Neural cell (in vitro differentiated cells): ENCODE measurements around the gene AGBL1. TPM values are rescaled to one million over a fixed set of nuclear protein-coding genes. Genes with fewer than 3 reads are reported as not detected.

Experiments used
- H2AFZ ChIP-seq: fragments of 200-600, 300-800 bp; sonication (generic), shearing (Covaris generic); 2 replicates; pipeline ENCODE4 v1.6.0; 2014; ENCODE audit warnings: low read depth, mild to moderate bottlenecking, antibody characterized with exemption, low read length, moderate library complexity
- H3F3A ChIP-seq: fragments of 200-600 bp; shearing (Covaris generic); 2 replicates; pipeline ENCODE4 v1.6.1; 2016; ENCODE audit warnings: mild to moderate bottlenecking, moderate library complexity, mixed read lengths, antibody characterized with exemption, low read length; ENCODE audit not compliant: insufficient read depth, poor library complexity, severe bottlenecking
- H3K27ac ChIP-seq: fragments of 200-600, 300-800 bp; sonication (generic), shearing (Covaris generic); 2 replicates; pipeline ENCODE4 v1.5.1; 2014; ENCODE audit warnings: mild to moderate bottlenecking, low read length, moderate library complexity
- H3K27me3 ChIP-seq: fragments of 300-800, 200-600 bp; sonication (generic), shearing (Covaris generic); 2 replicates; pipeline ENCODE4 v1.6.0; 2014; ENCODE audit warnings: mild to moderate bottlenecking, low read depth, low read length, moderate library complexity; ENCODE audit not compliant: insufficient read depth
- H3K36me3 ChIP-seq: fragments of 300-800, 200-600 bp; sonication (generic), shearing (Covaris generic); 2 replicates; pipeline ENCODE4 v1.5.1; 2014; ENCODE audit warnings: mild to moderate bottlenecking, antibody characterized with exemption, low read length, moderate library complexity; ENCODE audit not compliant: insufficient read depth
- H3K4me2 ChIP-seq: fragments of 300-800, 200-600 bp; sonication (generic), shearing (Covaris generic); 2 replicates; pipeline ENCODE4 v1.6.0; 2014; ENCODE audit warnings: mild to moderate bottlenecking, low read length
- H3K4me3 ChIP-seq: fragments of 300-800, 200-600 bp; sonication (generic), shearing (Covaris generic); 2 replicates; pipeline ENCODE4 v1.5.1; 2014; ENCODE audit warnings: mild to moderate bottlenecking, low read length, moderate library complexity
- H3K79me2 ChIP-seq: fragments of 200-600 bp; shearing (Covaris generic); replicated peaks from 2 replicates; pipeline ENCODE4 v1.6.0; 2014; ENCODE audit warnings: mild to moderate bottlenecking, low read length, moderate library complexity; ENCODE audit not compliant: insufficient read depth
- H3K9ac ChIP-seq: fragments of 300-800, 200-600 bp; sonication (generic), shearing (Covaris generic); 2 replicates; pipeline ENCODE4 v1.6.1; 2016; ENCODE audit warnings: mild to moderate bottlenecking, low read length, mixed read lengths
- H3K9me2 ChIP-seq: fragments of 200-600 bp; shearing (Covaris generic); 2 replicates; pipeline ENCODE4 v1.6.1; 2016; ENCODE audit warnings: mild to moderate bottlenecking, low read length, mixed read lengths; ENCODE audit not compliant: insufficient read depth
- H3K9me3 ChIP-seq: fragments of 200-600, 300-800 bp; sonication (generic), shearing (Covaris generic); 2 replicates; pipeline ENCODE4 v1.6.1; 2016; ENCODE audit warnings: mild to moderate bottlenecking, mixed run types, low read length, moderate library complexity, mixed read lengths
- H4K20me1 ChIP-seq: fragments of 200-600 bp; shearing (Covaris generic); 2 replicates; pipeline ENCODE4 v1.6.1; 2016; ENCODE audit warnings: mild to moderate bottlenecking, mixed run types; ENCODE audit not compliant: insufficient read depth
- EZH2 ChIP-seq: fragments of 200-600, 300-800 bp; shearing (Covaris generic), sonication (generic); IDR thresholded peaks from 2 replicates; pipeline ENCODE4 v1.6.1; 2014; ENCODE audit warnings: antibody characterized with exemption, low read length, borderline replicate concordance, mild to moderate bottlenecking; ENCODE audit not compliant: insufficient read depth, poor library complexity, severe bottlenecking
- POLR2AphosphoS5 ChIP-seq: IDR thresholded peaks from 2 replicates; pipeline ENCODE4 v1.6.1; 2012
- RAD21 ChIP-seq: fragments of 450-650 bp; conservative IDR thresholded peaks from 2 replicates; pipeline ENCODE4 v1.6.1; 2014; ENCODE audit warnings: antibody characterized with exemption, mild to moderate bottlenecking, moderate library complexity
- SMC3 ChIP-seq: fragments of 450-650 bp; conservative IDR thresholded peaks from 2 replicates; pipeline ENCODE4 v1.6.1; 2014; ENCODE audit warnings: antibody characterized with exemption, mild to moderate bottlenecking, moderate library complexity; ENCODE audit not compliant: poor library complexity
- TAF1 ChIP-seq: IDR thresholded peaks from 2 replicates; pipeline ENCODE4 v1.6.1; 2012; ENCODE audit warnings: low read depth
- polyA plus RNA-seq: library from polyadenylated mRNA; depleted of rRNA; stranded (reverse); fragments of >200 nt; gene quantifications from 2 replicates; pipeline ENCODE4 v1.2.3, GENCODE V29; 2014
- TF ChIP-seq, protein P1 (sequence below): fragments of 450-650 bp; IDR thresholded peaks from 2 replicates; pipeline ENCODE4 v1.5.1; 2014; ENCODE audit warnings: antibody characterized with exemption, mild to moderate bottlenecking, moderate library complexity; ENCODE audit not compliant: poor library complexity, severe bottlenecking

The AGBL1 gene
- polyA plus RNA-seq, 1 donor from 2014 or later = 0.12 TPM

DNA sequence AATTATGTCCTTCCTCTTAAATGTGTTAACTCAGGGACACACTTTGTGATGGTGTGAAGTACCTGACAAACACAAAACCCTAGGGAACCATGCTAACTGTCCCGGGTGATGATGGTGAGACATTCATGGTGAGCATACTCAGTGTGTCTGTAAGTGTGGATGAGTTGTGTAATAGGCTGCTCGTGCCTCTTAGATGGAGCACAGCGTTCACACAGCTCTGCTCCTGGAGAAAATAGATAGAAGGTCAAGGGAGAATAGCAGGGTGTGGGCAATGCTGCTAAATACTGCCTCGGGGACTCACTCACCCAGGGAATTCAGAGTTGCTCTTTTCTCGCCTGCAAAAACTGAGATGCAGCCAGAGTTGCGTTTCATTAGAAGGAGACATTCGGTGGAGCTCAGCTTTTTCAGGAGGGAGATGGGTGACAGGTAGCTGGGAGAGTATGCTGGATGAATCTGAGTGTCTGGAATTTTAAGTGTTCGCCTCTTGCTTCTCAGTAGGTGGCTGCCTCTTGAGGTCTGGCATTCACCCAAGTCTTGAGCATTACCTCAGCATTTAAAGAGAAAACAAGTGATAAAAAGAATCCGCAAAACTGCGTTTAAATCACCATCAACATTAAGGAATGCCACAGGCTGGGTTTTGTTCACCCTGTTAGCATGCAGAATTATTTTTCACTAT is 813.2 kb downstream of the AGBL1 start:
- H3K27me3 ChIP-seq = no peaks in the 10 kb centered on the region
- H2AFZ ChIP-seq = no peak overlapping the region
- H3K4me2 ChIP-seq = no peak overlapping the region
- no peaks in the 10 kb centered on the region for H3K36me3 ChIP-seq
- H4K20me1 ChIP-seq = no peaks in the 10 kb centered on the region
- no peaks in the 10 kb centered on the region for H3K9me2 ChIP-seq
- H3K9ac ChIP-seq = no peak overlapping the region
- no peak overlapping the region for H3K4me3 ChIP-seq
- TF ChIP-seq EZH2 (no peak), TAF1 (no peak), SMC3 (no peak), RAD21 (no peak), POLR2AphosphoS5 (no peak)
- TF ChIP-seq, protein P1, sequence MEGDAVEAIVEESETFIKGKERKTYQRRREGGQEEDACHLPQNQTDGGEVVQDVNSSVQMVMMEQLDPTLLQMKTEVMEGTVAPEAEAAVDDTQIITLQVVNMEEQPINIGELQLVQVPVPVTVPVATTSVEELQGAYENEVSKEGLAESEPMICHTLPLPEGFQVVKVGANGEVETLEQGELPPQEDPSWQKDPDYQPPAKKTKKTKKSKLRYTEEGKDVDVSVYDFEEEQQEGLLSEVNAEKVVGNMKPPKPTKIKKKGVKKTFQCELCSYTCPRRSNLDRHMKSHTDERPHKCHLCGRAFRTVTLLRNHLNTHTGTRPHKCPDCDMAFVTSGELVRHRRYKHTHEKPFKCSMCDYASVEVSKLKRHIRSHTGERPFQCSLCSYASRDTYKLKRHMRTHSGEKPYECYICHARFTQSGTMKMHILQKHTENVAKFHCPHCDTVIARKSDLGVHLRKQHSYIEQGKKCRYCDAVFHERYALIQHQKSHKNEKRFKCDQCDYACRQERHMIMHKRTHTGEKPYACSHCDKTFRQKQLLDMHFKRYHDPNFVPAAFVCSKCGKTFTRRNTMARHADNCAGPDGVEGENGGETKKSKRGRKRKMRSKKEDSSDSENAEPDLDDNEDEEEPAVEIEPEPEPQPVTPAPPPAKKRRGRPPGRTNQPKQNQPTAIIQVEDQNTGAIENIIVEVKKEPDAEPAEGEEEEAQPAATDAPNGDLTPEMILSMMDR = no peak
- H3K9me3 ChIP-seq = no peaks in the 10 kb centered on the region
- no peaks in the 10 kb centered on the region for H3F3A ChIP-seq
- H3K27ac ChIP-seq = no peak overlapping the region
- no peaks in the 10 kb centered on the region for H3K79me2 ChIP-seq

DNA sequence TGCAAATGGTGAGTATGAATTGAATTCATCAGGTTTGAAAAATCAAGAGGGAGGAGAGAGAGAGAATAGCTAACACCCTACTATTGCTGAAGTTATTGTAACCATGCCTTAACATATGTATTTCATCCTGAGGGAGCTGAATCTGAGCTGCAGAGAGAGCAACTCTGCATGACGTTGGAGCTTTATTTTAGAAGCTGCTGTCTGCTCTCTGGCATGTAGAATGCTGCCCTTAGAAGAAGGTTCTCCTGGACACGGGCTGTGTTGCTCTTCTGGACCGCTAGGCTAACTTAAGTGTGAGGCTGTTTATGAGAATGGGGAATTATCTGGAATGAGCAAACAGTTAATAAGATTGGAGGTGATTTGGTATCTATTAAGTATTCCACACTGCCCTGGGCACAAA is 814.6 kb downstream of the AGBL1 start:
- no peak for TF ChIP-seq TAF1
- no peak for TF ChIP-seq EZH2
- no peak for TF ChIP-seq RAD21
- Histone ChIP-seq H3K4me2 (no peak overlapping the region), H3K4me3 (no peak overlapping the region), H3K79me2 (no peaks in the 10 kb centered on the region), H3K36me3 (no peaks in the 10 kb centered on the region), H3K27ac (no peak overlapping the region), H3K9me2 (no peaks in the 10 kb centered on the region), H3F3A (no peaks in the 10 kb centered on the region), H2AFZ (no peak overlapping the region), H3K27me3 (no peaks in the 10 kb centered on the region), H3K9ac (no peak overlapping the region), H4K20me1 (no peaks in the 10 kb centered on the region), H3K9me3 (no peaks in the 10 kb centered on the region)

DNA sequence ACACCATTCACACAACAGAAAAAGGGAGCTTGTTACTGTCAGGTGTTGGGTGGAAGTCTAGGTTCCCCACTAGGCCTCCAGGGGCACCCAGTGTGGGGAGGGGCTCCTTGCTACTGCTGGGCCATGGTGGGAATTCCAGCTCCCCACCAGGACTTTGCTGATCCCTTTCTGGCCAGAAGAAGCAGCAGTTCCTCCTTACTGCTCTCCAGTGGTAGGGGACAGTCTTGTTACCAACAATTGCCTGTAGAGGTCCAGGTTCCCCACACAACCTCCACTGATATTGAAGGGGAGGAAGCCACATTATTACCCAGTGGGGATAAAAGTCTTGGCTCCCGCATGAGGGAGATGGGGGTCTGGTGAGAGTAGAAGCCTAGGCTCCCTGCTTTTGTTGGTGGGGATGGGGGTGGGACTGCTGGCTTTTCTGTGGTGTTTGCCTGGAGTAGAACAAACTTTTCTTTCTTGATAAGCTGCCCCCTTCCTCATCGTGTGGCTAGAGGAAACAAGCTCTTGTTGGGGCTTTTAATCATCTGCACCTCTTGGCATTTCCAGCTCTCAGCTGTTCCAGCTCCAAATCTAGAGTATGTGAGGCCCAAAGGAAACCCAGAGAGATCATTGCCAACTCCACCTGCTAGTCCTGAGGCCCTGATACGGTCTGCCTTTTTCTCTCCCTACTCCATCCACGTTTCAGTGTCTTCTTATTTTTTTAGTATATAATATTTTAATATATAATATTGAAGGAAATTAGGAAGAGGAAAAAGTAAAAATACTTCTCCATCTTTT is 824.2 kb downstream of the AGBL1 start:
- no peaks in the 10 kb centered on the region for H3K9me3 ChIP-seq
- H3K4me3 ChIP-seq = no peak overlapping the region
- no peak overlapping the region for H3K9ac ChIP-seq
- H4K20me1 ChIP-seq = no peaks in the 10 kb centered on the region
- no peaks in the 10 kb centered on the region for H3K9me2 ChIP-seq
- H3K79me2 ChIP-seq = no peaks in the 10 kb centered on the region
- no peak overlapping the region for H3K4me2 ChIP-seq
- no peaks in the 10 kb centered on the region for H3F3A ChIP-seq
- no peaks in the 10 kb centered on the region for H3K27me3 ChIP-seq
- no peak overlapping the region for H2AFZ ChIP-seq
- TF ChIP-seq RAD21 = no peak
- TF ChIP-seq, protein P1 = no peak
- no peaks in the 10 kb centered on the region for H3K36me3 ChIP-seq
- no peak overlapping the region for H3K27ac ChIP-seq
